ENCODE data around the gene HIC1.

HIC1 gene

GRCh38 chr17:2019723-2020122, 35.2 kb upstream of the HIC1 start:
- Histone ChIP-seq H3K4me3 (replicated peaks; ENCODE audit: insufficient read depth, low read length) (no peak overlapping the region), H3K27me3 (ENCODE audit: insufficient read depth, poor library complexity, severe bottlenecking) (no peaks in the 10 kb centered on the region), H3K27ac (replicated peaks) (no peak overlapping the region)
- no peak for DNase-seq (ENCODE audit: low read depth in 1 of 2, low spot score in 1 of 2)
- TF ChIP-seq REST (IDR thresholded peaks at IDR 0.05; ENCODE audit: insufficient replicate concordance, low read depth), result no peak
- no peak for TF ChIP-seq CTCF (IDR thresholded peaks at IDR 0.05; ENCODE audit: insufficient read depth, low read length)
- TF ChIP-seq GABPA (IDR thresholded peaks at IDR 0.05; ENCODE audit: low read depth), result no peak
- no peak for TF ChIP-seq POLR2AphosphoS5 (IDR thresholded peaks at IDR 0.05; ENCODE audit: low read depth)
- no peak for TF ChIP-seq SPI1 (IDR thresholded peaks at IDR 0.05; ENCODE audit: borderline replicate concordance, low read depth)

GRCh38 chr17:2020721-2021120, 34.2 kb upstream of the HIC1 start:
- DNase-seq (ENCODE audit: low read depth in 1 of 2, low spot score in 1 of 2), result no peak
- Histone ChIP-seq H3K27me3 (ENCODE audit: insufficient read depth, poor library complexity, severe bottlenecking) (peaks cover 4% of the 10 kb centered on the region), H3K4me3 (replicated peaks; ENCODE audit: insufficient read depth, low read length) (no peak overlapping the region), H3K27ac (replicated peaks) (no peak overlapping the region)
- TF ChIP-seq POLR2AphosphoS5 (IDR thresholded peaks at IDR 0.05; ENCODE audit: low read depth) (no peak), SPI1 (IDR thresholded peaks at IDR 0.05; ENCODE audit: borderline replicate concordance, low read depth) (no peak), CTCF (IDR thresholded peaks at IDR 0.05; ENCODE audit: insufficient read depth, low read length) (no peak), REST (IDR thresholded peaks at IDR 0.05; ENCODE audit: insufficient replicate concordance, low read depth) (no peak)

GRCh38 chr17:2022647-2023240, 32.2 kb upstream of the HIC1 start:
- H3K27me3 ChIP-seq (ENCODE audit: insufficient read depth, poor library complexity, severe bottlenecking), result peaks cover 8% of the 10 kb centered on the region

More at GRCh38 chr17:2022647-2023240, 32.2 kb upstream of the HIC1 start:
- H3K4me3 ChIP-seq (replicated peaks; ENCODE audit: insufficient read depth, low read length), result no peak overlapping the region
- no peak for DNase-seq (ENCODE audit: low read depth in 1 of 2, low spot score in 1 of 2)
- no peak overlapping the region for H3K27ac ChIP-seq (replicated peaks)
- TF ChIP-seq CTCF (IDR thresholded peaks at IDR 0.05; ENCODE audit: insufficient read depth, low read length), result no peak
- TF ChIP-seq GABPA (IDR thresholded peaks at IDR 0.05; ENCODE audit: low read depth), result no peak
- TF ChIP-seq SPI1 (IDR thresholded peaks at IDR 0.05; ENCODE audit: borderline replicate concordance, low read depth), result no peak
- TF ChIP-seq REST (IDR thresholded peaks at IDR 0.05; ENCODE audit: insufficient replicate concordance, low read depth), result no peak
- no peak for TF ChIP-seq POLR2AphosphoS5 (IDR thresholded peaks at IDR 0.05; ENCODE audit: low read depth)

Measured in HL-60 (cell line).